Fibroblast of the conjunctiva (primary cell): ENCODE data around the gene MAST1.
"Not testable (repeated sequence)": the region's sequence is repeated elsewhere in the genome, so short reads cannot be mapped to it uniquely, and the experiment has no call there.

Experiments used
- DNase-seq: peaks from one replicate; pipeline ENCODE4 v3.0.0-alpha.2; 2010; ENCODE audit warnings: low read depth

Gene MAST1

GRCh38 chr19:12840091-12841079 lies 2.1 kb downstream of the MAST1 start:
- peak; percentile 47 for DNase-seq

- no peak for DNase-seq
These were observed 2.8 kb downstream of the MAST1 start for GRCh38 chr19:12841094-12841493.

GRCh38 chr19:12842511-12842910 lies 4.2 kb downstream of the MAST1 start:
- DNase-seq, result no peak

GRCh38 chr19:12843328-12843727 lies 5.0 kb downstream of the MAST1 start:
- no peak for DNase-seq

- no peak for DNase-seq
These were observed 5.9 kb downstream of the MAST1 start for GRCh38 chr19:12843999-12844732.

GRCh38 chr19:12846613-12847012 lies 8.3 kb downstream of the MAST1 start:
- DNase-seq, result not testable (repeated sequence)

- peak; percentile 56 for DNase-seq
These were observed 9.1 kb downstream of the MAST1 start for GRCh38 chr19:12847159-12848139.

GRCh38 chr19:12856653-12857052 lies 18.3 kb downstream of the MAST1 start:
- no peak for DNase-seq

GRCh38 chr19:12858041-12858928 lies 20.0 kb downstream of the MAST1 start:
- no peak for DNase-seq

GRCh38 chr19:12859546-12859945 lies 21.2 kb downstream of the MAST1 start:
- no peak for DNase-seq

- DNase-seq, result no peak
These were observed 25.8 kb downstream of the MAST1 start for GRCh38 chr19:12864143-12864542.

- DNase-seq, result no peak
These were observed 26.7 kb downstream of the MAST1 start for GRCh38 chr19:12864721-12865715.

GRCh38 chr19:12865746-12866415 lies 27.6 kb downstream of the MAST1 start:
- no peak for DNase-seq

- no peak for DNase-seq
These were observed 28.3 kb downstream of the MAST1 start for GRCh38 chr19:12866416-12867119.

- peak; percentile 20 for DNase-seq
These were observed 29.1 kb downstream of the MAST1 start for GRCh38 chr19:12867120-12868099.

GRCh38 chr19:12868540-12869112 lies 30.3 kb downstream of the MAST1 start:
- DNase-seq, result no peak

GRCh38 chr19:12871681-12872080 lies 33.4 kb downstream of the MAST1 start:
- no peak for DNase-seq
